ENCODE measurements around the gene TRMU.

GRCh38 chr22:46362934-46363515, 27.5 kb downstream of the TRMU start:
- TF ChIP-seq CTCF (IDR thresholded peaks at IDR 0.05), result no peak
- TF ChIP-seq POLR2AphosphoS5 (IDR thresholded peaks at IDR 0.05), result no peak
